ENCODE results near the gene RNF19B.

RNF19B gene

GRCh38 chr1:32992489-32993323 is 28.1 kb upstream of the RNF19B start:
- no peak for TF ChIP-seq CTCF (IDR thresholded peaks at IDR 0.05; ENCODE audit: borderline replicate concordance, insufficient read depth, low read depth, low read length)
- no peak overlapping the region for H3K4me3 ChIP-seq (ENCODE audit: low read depth, low read length)

- no peak for TF ChIP-seq CTCF (IDR thresholded peaks at IDR 0.05; ENCODE audit: borderline replicate concordance, insufficient read depth, low read depth, low read length)
- H3K4me3 ChIP-seq (ENCODE audit: low read depth, low read length) = peak overlapping the region; percentile 18
Observed at GRCh38 chr1:32991819-32992488, 27.3 kb upstream of the RNF19B start.

GRCh38 chr1:32991386-32991785 is 26.8 kb upstream of the RNF19B start:
- TF ChIP-seq CTCF (IDR thresholded peaks at IDR 0.05; ENCODE audit: borderline replicate concordance, insufficient read depth, low read depth, low read length) = no peak
- H3K4me3 ChIP-seq (ENCODE audit: low read depth, low read length) = peak overlapping the region; percentile 11

- TF ChIP-seq CTCF (IDR thresholded peaks at IDR 0.05; ENCODE audit: borderline replicate concordance, insufficient read depth, low read depth, low read length) = no peak
- no peak overlapping the region for H3K4me3 ChIP-seq (ENCODE audit: low read depth, low read length)
Observed at GRCh38 chr1:32990887-32991286, 26.3 kb upstream of the RNF19B start.

GRCh38 chr1:32989160-32990050 is 24.8 kb upstream of the RNF19B start:
- no peak for TF ChIP-seq CTCF (IDR thresholded peaks at IDR 0.05; ENCODE audit: borderline replicate concordance, insufficient read depth, low read depth, low read length)
- H3K4me3 ChIP-seq (ENCODE audit: low read depth, low read length) = no peak overlapping the region

- no peak for TF ChIP-seq CTCF (IDR thresholded peaks at IDR 0.05; ENCODE audit: borderline replicate concordance, insufficient read depth, low read depth, low read length)
- no peak overlapping the region for H3K4me3 ChIP-seq (ENCODE audit: low read depth, low read length)
Observed at GRCh38 chr1:32988665-32989064, 24.1 kb upstream of the RNF19B start.

All from GM12875 (cell line).